IMR-90 (cell line): ENCODE measurements around the gene SHE. TPM values are rescaled to one million over a fixed set of nuclear protein-coding genes. Genes with fewer than 3 reads are reported as not detected.

Source experiments
- ATAC-seq: fragments of 200-7000 bp; cut with Tn5 transposase; 2 replicates; pipeline ENCODE4 v1.9.1; 2020; ENCODE audit warnings: low read depth, mild to moderate bottlenecking, moderate library complexity
- BruUV-seq: library from RNA; stranded (reverse); fragments of 400-500 nt; replicated peaks from 2 replicates; lab custom pipeline; 2021; lab: Mats Ljungman, UMichigan
- CTCF ChIA-PET: fragments of 300-600 bp; formaldehyde crosslinking; extraction: SDS; loops from one replicate; lab custom pipeline; 2021; ENCODE audit warnings: antibody characterized with exemption; lab: Yijun Ruan, JAX
- POLR2A ChIA-PET: fragments of 300-600 bp; sonication (Branson Sonifier 250); formaldehyde crosslinking; loops from one replicate; lab custom pipeline; 2022; ENCODE audit warnings: antibody characterized with exemption; ENCODE audit not compliant: unreplicated experiment; lab: Charles Lee
- DNase-seq: peaks from one replicate; pipeline ENCODE4 v3.0.0; 2013
- H2AFZ ChIP-seq: replicated peaks from 2 replicates; pipeline ENCODE3; 2013; ENCODE audit warnings: low read length, mild to moderate bottlenecking; ENCODE audit not compliant: poor library complexity
- H2AK5ac ChIP-seq: 2 replicates; pipeline ENCODE4 v1.6.1; 2013; ENCODE audit warnings: low read depth, low read length, inconsistent platforms
- H2AK9ac ChIP-seq: replicated peaks from 2 replicates; pipeline ENCODE3; 2013; ENCODE audit warnings: mild to moderate bottlenecking, low read depth, low read length, moderate library complexity; ENCODE audit not compliant: poor library complexity
- H2BK120ac ChIP-seq: 2 replicates; pipeline ENCODE4 v1.6.1; 2013; ENCODE audit warnings: low read depth, low read length, inconsistent platforms
- H2BK15ac ChIP-seq: 3 replicates; pipeline ENCODE4 v1.6.1; 2013; ENCODE audit warnings: low read depth, low read length, inconsistent platforms
- H2BK20ac ChIP-seq: 2 replicates; pipeline ENCODE4 v1.6.1; 2013; ENCODE audit warnings: low read depth, mild to moderate bottlenecking, inconsistent platforms, low read length, moderate library complexity
- H2BK5ac ChIP-seq: 2 replicates; pipeline ENCODE4 v1.6.1; 2013; ENCODE audit warnings: mild to moderate bottlenecking, low read depth, low read length, inconsistent platforms; ENCODE audit not compliant: poor library complexity, severe bottlenecking
- H3K14ac ChIP-seq: replicated peaks from 2 replicates; pipeline ENCODE4 v1.6.1; 2013; ENCODE audit warnings: low read depth, low read length, inconsistent platforms
- H3K18ac ChIP-seq: 2 replicates; pipeline ENCODE4 v1.6.1; 2013; ENCODE audit warnings: low read depth, low read length, control low read depth
- H3K23ac ChIP-seq: 2 replicates; pipeline ENCODE4 v1.6.1; 2013; ENCODE audit warnings: low read depth, low read length, inconsistent platforms
- H3K27ac ChIP-seq: 2 replicates; pipeline ENCODE4 v1.5.1; 2013; ENCODE audit warnings: mild to moderate bottlenecking, control low read depth, low read length; ENCODE audit not compliant: insufficient read depth
- H3K27me3 ChIP-seq: 2 replicates; pipeline ENCODE4 v1.6.1; 2013; ENCODE audit warnings: low read length; ENCODE audit not compliant: control insufficient read depth, insufficient read depth
- H3K36me3 ChIP-seq: 2 replicates; pipeline ENCODE4 v1.6.1; 2013; ENCODE audit warnings: low read length, mixed read lengths; ENCODE audit not compliant: control insufficient read depth, insufficient read depth
- H3K4ac ChIP-seq: 2 replicates; pipeline ENCODE4 v1.6.1; 2013; ENCODE audit warnings: low read depth, low read length, inconsistent platforms
- H3K4me1 ChIP-seq: 2 replicates; pipeline ENCODE4 v1.6.1; 2013; ENCODE audit warnings: low read length, mixed read lengths; ENCODE audit not compliant: control insufficient read depth, insufficient read depth
- H3K4me2 ChIP-seq: 2 replicates; pipeline ENCODE4 v1.6.1; 2013; ENCODE audit warnings: low read depth, mild to moderate bottlenecking, control low read depth, low read length, moderate library complexity
- H3K4me3 ChIP-seq: 2 replicates; pipeline ENCODE4 v1.5.1; 2013; ENCODE audit warnings: low read depth, mild to moderate bottlenecking, control low read depth, low read length, moderate library complexity; ENCODE audit not compliant: insufficient read depth
- H3K56ac ChIP-seq: 2 replicates; pipeline ENCODE4 v1.6.1; 2013; ENCODE audit warnings: low read length, inconsistent platforms; ENCODE audit not compliant: insufficient read depth; ENCODE audit errors: extremely low read depth
- H3K79me1 ChIP-seq, 2 experiments: 2 replicates each; pipeline ENCODE4 v1.6.1; 2013; ENCODE audit warnings: low read length in 2 of 2, inconsistent platforms in 1 of 2, low read depth in 1 of 2
- H3K9ac ChIP-seq: 2 replicates; pipeline ENCODE4 v1.6.1; 2013; ENCODE audit warnings: low read depth, low read length, control low read depth
- H3K9me1 ChIP-seq: 2 replicates; pipeline ENCODE4 v1.6.1; 2013; ENCODE audit warnings: low read length, inconsistent platforms; ENCODE audit not compliant: insufficient read depth
- H3K9me3 ChIP-seq: 2 replicates; pipeline ENCODE4 v1.6.1; 2013; ENCODE audit warnings: low read length; ENCODE audit not compliant: control insufficient read depth, insufficient read depth
- H4K20me1 ChIP-seq: 2 replicates; pipeline ENCODE4 v1.6.1; 2013; ENCODE audit warnings: low read length, inconsistent platforms; ENCODE audit not compliant: insufficient read depth
- H4K5ac ChIP-seq: 2 replicates; pipeline ENCODE4 v1.6.1; 2013; ENCODE audit warnings: mild to moderate bottlenecking, low read depth, low read length, control low read depth
- H4K8ac ChIP-seq, 2 experiments: 2 replicates each; pipeline ENCODE4 v1.6.1; 2013; ENCODE audit warnings: low read depth in 2 of 2, low read length in 2 of 2, control low read depth in 1 of 2, inconsistent platforms in 1 of 2
- H4K91ac ChIP-seq: 2 replicates; pipeline ENCODE4 v1.6.1; 2013; ENCODE audit warnings: low read depth, low read length, inconsistent platforms; ENCODE audit not compliant: insufficient read depth
- POLR2A ChIP-seq: IDR thresholded peaks from 2 replicates; pipeline ENCODE4 v1.6.1; 2012; ENCODE audit warnings: mild to moderate bottlenecking, low read depth, low read length
- SMC3 ChIP-seq: fragments of 150-350 bp; IDR thresholded peaks from 2 replicates; pipeline ENCODE4 v1.6.1; 2016; ENCODE audit warnings: low read depth, mild to moderate bottlenecking, antibody characterized with exemption, low read length, moderate library complexity
- WGBS, 2 experiments: methylation state at CpG; one replicate each; pipeline versions ENCODE4 v1.1.5 to v1.1.7; 2013; ENCODE audit warnings: missing lambda C conversion rate in 2 of 2; ENCODE audit not compliant: insufficient read length in 1 of 2; ENCODE audit errors: extremely low coverage in 2 of 2; 5-methylcytosine and 5-hydroxymethylcytosine counted together
- dilution Hi-C: fragments of 300-500 bp; cut with HindIII; formaldehyde crosslinking; loops from one replicate; pipeline ENCODE4 v1.14.3; 2018; ENCODE audit warnings: low sequenced_read_pairs; ENCODE audit not compliant: unreplicated experiment
- in situ Hi-C: fragments of 300-500 bp; cut with MboI; formaldehyde crosslinking; loops from 3 replicates; pipeline ENCODE4 v1.14.3; 2019; ENCODE audit warnings: low sequenced_read_pairs, inconsistent platforms, mixed read lengths
- intact Hi-C: fragments of 100-400 bp; cut with micrococcal nuclease; formaldehyde crosslinking; loops from 2 replicates; pipeline ENCODE4 v1.10.0; 2022
- polyA plus RNA-seq, 3 experiments: library from polyadenylated mRNA; depleted of rRNA; stranded (reverse); fragments of >200 nt; gene quantifications; 2 replicates each; pipeline ENCODE4 v1.2.3, GENCODE V29; 2012; ENCODE audit warnings: low replicate concordance in 1 of 3
- total RNA-seq: library from RNA; depleted of rRNA; stranded (reverse); fragments of >200 nt; gene quantifications from 2 replicates; pipeline ENCODE4 v1.2.3, GENCODE V29; 2012

SHE gene
- total and polyA plus RNA-seq, 2 of the 4 experiments (the other 2 are of a cell fraction) = not detected

DNA sequence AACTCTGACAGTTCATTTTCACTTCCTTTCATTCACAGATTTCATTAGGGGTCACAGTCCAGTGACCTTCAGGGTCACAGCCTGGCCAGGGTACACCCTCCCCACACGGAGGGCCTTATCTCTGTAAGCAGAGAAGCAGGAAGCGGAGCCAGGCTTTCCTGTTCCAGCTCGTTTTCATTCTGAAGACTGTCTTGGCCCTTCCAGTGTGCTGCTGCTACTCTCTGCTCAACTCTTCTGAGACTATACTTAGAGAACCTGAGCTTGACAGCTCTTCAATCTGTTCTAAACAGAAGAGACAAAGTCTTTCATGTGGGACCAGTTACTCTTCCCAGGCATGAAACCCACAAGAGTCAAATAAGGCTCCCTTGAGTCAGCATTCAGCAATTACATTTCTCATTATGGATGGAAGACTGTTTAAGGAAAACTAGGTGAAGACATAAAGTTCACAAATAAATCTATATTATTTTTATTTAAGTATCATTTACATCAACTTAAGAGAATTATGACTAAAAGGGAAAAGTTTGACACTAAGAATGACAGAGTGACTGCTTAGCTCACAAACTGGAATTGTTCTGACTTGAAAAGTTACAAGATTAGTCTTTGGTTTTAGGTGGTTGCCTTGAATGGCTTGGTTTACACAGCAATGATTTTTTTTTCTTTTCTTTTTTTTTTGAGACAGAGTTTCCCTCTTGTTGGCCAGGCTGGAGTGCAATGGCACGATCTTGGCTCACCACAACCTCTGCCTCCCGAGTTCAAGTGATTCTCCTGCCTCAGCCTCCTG is 5.0 kb downstream of the SHE start:
- Histone ChIP-seq H2AK9ac (no peak overlapping the region), H3K79me1 (no peaks in the 10 kb centered on the region), H3K4me2 (no peak overlapping the region), H3K36me3 (no peaks in the 10 kb centered on the region), H2BK15ac (no peak overlapping the region), H3K4me1 (peaks cover 2% of the 10 kb centered on the region; the same call in 1 of the 2 replicates), H4K8ac (no peak overlapping the region), H2BK20ac (no peak overlapping the region), H3K18ac (no peak overlapping the region), H3K23ac (no peak overlapping the region), H3K4ac (no peak overlapping the region), H4K5ac (no peak overlapping the region), H3K4me3 (no peak overlapping the region), H2BK5ac (no peak overlapping the region), H3K9me1 (no peaks in the 10 kb centered on the region), H3K14ac (no peak overlapping the region), H2AK5ac (no peak overlapping the region), H3K27ac (no peak overlapping the region), H4K91ac (no peak overlapping the region), H3K27me3 (peaks cover 68% of the 10 kb centered on the region), H3K56ac (no peak overlapping the region), H3K9ac (no peak overlapping the region), H2AFZ (no peak overlapping the region), H3K9me3 (peaks cover 17% of the 10 kb centered on the region), H2BK120ac (no peak overlapping the region), H4K20me1 (no peaks in the 10 kb centered on the region)
- BruUV-seq = no TSS peak
- POLR2A ChIA-PET = no interaction called here
- TF ChIP-seq SMC3 (no peak), POLR2A (no peak)
- CTCF ChIA-PET = interaction anchor here (0.7 kb wide), 1 partner anchor 159 kb away, joined by 3 read pairs; no protein-coding TSS in a partner anchor
- no peak for DNase-seq
- ATAC-seq = no peak
- in situ Hi-C loops = no loop called here
- dilution Hi-C loops = no loop called here
- WGBS, 2 experiments = 25% methylated on average over 3 of the region's 5 CpGs; no CpG with 5 or more reads in 1 of the 2 experiments
- intact Hi-C loops = no loop called here
